Activated CD4-positive, alpha-beta T cell treated with anti-CD3 and anti-CD28 coated beads, Interleukin-2, amount 50 U/mL, for 1 hour (primary cell): ENCODE results near the gene CLIC1.
A peak's percentile ranks its signal among the peaks of the same experiment; 100 is the strongest.

Source experiments
- DNase-seq: peaks from one replicate; pipeline ENCODE4 v3.0.0-alpha.2; 2020

Gene CLIC1

DNA sequence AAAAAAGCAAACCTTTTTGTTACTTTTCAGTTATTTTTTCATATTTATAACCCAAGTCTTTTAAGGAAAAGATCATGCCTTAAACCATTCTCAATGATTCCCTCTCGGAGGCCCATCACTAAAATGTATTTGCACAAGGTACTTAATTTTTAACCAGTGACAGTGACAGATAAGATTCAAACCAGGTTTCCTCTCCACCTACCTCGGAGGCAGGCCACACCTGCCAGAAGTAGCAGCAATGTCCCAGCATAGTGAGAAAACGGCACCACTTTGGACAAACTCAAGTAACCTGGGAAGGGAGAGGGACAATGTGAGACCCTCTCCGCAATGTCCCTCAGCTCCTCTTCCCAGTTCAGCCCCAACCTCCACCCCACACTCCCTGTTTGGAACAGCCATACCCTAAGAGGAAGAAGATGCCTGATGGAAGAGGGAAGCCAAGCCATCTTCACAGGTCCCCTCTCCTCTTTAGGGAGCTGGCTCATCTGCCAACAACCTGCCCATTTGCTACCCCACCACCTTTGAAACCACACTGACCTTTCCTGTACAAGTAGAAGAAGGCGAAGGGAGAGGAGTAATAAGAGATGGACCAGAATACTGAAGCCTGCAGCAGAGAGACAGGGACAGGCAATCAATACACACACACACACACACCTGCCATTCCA is 35.5 kb downstream of the CLIC1 start:
- no peak for DNase-seq

DNA sequence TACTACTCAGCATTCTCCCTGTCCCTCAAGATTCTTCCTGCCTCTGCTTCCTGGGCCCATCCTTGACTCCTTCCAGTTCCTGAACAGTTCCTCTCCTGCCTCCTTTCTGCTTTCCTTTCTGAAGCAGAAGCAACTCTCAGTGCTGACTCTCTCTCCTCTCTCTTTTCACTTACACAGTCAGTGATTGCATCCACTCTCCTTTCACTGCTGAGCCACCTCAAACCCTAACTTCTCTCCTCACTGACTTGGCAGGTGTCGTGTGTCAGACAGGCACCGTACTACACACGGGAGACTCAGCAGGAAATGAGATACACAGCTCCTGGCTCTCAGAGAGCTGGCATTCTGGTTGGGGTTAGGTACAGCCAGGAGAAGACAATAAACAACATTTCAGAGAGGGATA is 38.8 kb downstream of the CLIC1 start:
- DNase-seq = no peak

DNA sequence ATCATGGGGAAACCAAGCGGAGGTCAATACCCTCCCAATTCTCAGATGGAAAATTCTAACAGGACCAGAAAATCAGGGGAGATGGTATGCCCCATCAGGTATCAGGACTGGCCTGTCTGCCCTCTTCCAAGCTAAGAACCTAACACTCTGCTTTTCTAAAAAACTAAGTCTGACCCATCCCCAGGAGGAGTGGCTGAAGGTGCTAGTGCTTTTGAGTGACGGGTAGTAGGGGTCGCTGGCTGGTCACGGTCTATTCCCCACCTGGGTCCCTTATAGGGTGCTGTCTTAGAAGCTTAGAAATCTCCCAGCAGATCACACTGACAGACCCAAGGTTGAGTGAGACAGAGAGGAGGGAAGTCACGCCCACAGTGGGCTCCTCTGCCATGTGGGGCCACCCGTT is 42.8 kb downstream of the CLIC1 start:
- DNase-seq = no peak

DNA sequence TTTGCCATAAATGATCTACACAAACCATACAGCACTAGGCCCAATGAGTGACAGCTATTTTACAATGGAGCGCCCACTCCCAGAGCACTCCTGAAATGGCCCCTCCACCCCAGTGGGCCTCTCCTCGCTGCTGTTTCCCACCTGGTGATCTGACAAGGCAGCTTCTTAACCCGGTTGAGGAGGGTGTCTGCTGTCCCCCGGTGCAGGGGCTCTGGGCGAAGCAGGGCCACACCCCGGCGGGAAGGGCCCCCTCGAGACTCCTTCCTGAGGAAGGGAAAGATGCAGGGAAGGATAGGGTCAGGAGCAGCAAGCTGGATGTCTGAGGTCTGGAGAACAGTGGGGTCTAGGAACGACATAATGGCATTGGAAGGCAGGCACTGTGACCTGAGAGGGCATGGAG is 43.4 kb downstream of the CLIC1 start:
- no peak for DNase-seq

DNA sequence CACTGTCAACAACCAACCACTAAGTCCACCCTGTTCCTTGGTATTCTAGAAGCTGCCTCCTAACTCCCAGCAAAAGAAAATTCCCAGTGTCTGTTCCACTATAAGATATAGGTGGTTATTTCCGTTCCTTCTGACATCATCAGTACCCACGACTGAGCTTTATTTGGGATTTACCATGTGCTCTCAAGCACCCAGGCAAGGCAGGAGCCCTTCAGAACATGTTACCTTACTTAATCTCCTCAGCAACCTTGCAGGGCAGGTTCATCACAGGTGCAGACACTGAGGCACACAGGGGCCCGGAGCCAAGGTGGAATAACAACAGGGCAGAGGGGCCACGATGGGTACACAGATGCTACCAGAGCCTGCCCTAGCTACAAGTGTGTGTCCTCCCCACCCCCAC is 44.0 kb downstream of the CLIC1 start:
- DNase-seq = no peak

DNA sequence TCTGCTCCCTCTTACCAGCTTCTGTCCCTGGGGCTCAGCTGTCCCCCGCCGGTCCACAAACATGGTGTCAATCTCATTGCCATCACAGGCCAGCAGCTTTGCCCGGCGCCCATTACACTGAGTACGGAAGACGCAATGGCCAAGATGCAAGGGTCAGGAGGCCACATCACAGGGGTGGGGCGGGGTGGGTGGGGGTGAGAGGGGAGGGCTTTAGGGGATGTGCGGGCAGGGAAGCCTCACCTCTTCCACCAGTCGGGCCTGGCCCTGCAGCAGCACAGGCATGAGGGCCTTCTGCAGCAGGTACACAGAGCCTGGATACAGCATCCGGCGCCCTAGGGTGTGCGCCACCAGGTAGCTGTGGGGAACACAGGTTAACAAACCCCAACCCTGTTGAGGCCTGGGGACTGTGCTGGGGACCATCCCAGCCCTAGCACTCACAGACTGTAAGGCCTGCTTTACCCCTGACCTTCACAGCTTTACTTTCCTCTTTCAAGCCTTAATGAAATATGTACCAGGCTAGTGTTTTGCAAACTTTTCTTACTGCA is 44.7 kb downstream of the CLIC1 start:
- DNase-seq = no peak

DNA sequence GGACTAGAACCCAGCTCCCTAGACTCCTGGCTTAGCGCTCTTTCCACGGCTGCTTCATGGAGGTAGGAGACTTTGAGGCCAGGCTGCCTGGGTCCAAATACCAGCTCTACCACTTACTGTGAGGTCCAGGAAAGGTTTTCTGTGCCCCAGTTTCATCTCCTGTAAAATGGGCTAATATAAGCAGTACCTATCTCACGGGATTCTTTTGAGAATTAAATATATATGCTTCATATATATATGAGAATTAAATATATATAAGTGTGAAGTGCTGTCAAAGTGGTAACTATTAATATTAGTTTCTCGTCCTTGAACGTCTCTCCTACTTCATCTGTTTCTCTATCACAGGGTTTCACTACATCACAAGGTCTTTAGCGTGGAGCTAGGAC is 45.3 kb downstream of the CLIC1 start:
- no peak for DNase-seq

DNA sequence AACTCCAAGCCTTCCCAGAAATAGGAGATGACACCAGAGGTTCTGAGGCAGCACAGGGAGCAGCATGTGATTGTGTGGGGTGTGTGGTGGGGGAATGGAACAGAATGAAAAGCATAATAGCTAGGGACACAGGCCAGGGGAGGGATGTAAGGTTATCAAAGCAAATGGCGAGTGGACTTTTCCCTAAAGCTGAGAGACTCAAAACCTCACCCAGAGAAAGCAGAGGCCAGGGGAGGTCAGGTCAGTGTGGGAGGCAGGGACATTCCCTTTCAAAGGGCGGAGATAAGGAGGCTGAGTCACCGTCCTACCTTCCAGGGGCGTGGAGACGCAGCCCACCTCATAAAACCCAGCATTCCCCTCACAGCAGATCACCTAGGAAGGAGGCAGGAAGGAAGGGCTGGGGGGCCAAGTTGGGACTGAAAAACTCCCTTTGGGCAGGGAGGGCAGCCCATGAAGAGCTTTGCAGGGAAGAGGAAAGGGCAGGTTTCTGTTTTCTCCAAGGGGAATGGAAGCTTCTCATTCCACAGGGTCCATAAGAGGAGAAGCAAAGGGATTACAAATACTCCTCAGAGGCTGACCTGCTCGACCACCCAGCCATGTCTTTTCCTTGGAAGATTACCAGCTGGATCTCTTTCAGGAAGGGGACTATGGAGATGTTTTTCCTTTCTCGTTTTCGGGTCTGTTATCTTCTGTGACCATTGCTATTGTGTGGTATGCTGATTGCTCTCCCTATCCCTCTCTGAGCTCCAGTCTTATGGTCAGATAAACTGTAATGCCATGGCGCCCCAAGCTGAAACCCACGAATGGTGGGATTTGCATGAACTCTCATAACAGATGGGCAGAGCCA is 45.9 kb downstream of the CLIC1 start:
- DNase-seq = no peak

DNA sequence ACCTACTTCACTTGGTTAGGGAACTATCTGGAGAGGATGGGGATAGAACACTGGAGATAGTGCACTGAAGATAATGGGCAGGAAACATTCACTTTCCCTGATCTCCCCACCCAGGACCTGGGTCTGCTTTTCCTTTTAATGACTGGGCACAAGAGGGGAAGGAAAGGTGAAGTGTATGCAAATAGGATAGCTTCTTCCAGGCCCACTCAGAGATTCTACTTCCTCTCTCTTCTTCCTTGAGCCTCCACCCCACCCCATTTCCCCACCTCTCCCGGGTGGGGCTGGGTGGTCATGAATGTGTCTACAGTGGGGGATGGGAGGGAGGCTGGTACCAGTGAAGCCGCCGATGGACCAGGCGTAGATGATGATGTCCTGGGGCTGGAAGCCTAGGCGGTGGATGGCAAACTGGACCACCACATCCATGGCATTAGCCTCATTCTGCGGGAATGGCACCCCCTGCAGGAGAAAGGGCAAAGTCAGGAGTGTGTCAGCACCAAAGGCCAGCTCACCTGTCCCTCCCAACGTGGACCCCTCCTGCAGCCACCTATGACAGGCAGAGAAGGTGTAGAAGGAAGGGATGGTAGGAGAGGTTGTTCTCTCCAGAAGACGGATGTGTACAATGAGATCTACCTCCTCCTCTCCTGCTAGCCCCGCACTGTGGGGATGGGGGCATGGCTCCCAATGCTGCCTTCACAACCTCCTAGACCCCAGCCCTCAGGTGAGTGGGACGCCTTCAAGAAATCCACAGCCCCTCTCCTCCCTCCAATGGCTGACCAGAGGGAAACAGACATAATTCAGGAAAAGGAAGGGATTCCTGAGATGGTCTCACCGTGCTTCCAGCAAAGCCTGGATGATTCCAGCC is 46.9 kb downstream of the CLIC1 start:
- DNase-seq = peak; percentile 15

DNA sequence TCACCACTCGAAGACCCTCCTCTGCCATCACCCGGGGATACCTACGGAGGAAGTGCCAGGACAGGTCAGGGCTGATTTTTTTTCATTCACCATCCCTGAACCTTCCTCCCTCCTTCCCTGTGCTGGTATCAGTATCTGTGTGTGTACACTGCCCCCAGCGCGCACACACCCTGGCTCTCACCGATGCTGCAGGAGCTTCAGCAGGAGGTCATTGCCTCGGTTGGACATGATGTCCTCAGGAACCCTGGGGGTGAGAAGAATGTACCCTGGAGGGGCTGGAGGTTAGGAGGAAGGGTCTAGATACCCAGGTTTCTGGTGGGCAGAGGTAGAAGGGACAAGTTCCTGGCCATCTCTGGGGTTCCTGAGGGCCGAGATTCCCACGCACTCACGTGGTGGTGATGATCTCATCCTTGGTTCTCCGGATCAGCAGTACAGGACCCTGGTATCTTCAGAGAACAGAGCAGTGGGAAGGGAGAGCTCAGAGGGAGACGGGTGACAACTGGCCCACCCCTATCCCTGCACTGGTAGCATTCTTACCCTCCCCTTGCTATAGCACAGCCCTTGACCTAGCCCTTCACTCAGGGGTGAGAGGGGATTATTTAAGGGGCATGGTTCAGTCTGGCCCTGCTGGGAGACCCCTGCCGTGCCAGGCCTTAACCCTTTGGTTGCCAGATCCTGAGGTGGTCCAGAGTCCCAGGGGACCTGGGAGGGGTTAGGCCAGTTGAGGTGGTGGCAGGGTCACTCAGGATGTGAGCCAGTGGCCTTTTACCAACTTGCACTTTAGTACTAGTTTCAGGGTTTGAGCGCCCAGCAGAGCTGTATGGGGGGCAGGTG is 48.3 kb downstream of the CLIC1 start:
- DNase-seq = no peak

DNA sequence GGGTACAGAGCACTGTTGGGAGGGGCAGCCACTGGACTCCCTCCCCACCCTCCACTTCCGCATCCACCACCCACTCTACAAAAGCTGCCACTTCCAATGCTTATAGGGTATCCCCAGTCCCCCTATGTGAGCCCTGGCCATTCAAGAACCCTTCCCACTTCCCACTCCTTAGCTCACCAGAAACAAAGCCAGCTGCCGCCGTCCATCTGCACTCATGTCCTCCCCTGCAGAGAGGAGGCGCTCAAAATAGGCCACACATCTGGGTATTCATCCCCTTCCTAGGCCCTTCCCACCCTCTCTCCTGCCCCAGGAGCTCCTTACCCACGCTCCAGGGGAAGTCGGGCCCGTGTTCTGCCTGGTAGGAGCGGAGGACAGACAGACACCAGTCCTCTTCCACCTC is 49.0 kb downstream of the CLIC1 start:
- DNase-seq = no peak

DNA sequence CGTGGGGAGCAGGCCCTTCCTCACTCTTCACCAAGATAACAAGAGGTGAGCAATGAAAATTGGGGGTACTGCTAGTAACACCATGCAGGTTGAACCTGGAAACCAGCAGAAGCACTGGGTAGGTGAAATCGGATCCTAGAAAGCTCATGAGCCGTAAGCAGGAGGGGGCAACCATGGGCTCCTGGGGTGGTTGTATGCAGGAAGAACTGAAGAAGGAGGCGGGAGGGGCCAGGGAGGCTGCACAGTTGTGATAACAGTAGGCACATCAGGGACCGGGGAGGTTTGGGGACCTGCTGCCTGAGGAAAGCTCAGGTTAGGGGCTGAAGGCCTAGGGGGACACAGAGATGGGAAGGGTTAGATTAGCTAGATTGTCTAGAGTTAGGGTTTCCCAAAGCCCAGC is 49.8 kb downstream of the CLIC1 start:
- no peak for DNase-seq

DNA sequence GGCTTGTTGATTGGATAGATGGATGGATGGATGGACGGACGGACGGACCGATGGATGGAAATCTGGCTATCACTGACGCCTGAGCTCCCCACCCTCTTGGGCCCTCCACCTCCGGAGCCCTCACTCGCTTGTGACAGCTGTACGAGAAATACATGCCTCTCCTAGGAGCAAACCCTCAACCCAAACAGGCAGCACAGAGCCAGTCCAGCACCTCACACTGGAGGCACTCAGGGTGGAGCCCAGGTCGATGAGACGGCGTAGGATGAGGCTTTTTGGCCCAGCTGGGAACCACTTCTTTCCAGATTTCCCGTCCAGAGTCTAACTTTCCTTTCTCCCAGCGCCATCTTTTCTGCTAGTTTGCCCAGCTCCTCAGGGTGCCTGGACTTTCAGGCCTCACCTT is 52.7 kb downstream of the CLIC1 start:
- no peak for DNase-seq

DNA sequence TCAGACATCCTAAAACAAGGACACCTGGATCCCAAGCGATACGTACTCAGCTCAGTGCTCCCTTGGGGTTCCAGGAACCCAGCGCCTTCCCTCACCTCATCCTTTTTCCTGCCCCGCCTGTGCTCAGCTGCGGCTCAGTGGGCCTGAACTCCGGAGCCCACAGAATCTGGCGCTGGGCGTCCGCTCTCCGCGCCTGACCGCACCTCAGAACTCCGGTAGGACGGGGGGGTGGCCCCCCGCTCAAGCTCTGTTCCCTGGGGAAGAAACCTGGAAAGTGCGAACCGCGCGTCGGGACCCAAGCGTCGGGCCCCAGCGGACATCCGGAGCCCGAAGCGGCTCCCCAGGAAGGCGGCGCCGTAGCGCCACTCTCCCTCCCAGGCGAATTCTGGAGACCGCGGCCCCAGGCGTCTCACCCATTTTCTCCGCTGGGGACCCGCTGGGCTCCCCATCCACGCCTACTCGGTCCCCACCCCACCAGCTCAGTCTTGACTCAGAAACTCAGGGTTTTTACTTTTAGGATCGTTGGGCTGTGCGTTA is 55.1 kb downstream of the CLIC1 start:
- peak; percentile 36 for DNase-seq
